Measurements from ENCODE around the gene YTHDF2.

Gene YTHDF2

GRCh38 chr1:28803662-28804061, 66.9 kb downstream of the YTHDF2 start:
- DNase-seq: no peak

- no peak for DNase-seq
Measured at GRCh38 chr1:28804071-28804470, 67.3 kb downstream of the YTHDF2 start.

GRCh38 chr1:28807046-28807445, 70.3 kb downstream of the YTHDF2 start:
- no peak for DNase-seq

- no peak for DNase-seq
Measured at GRCh38 chr1:28807986-28808385, 71.2 kb downstream of the YTHDF2 start.

- DNase-seq: no peak
Measured at GRCh38 chr1:28811369-28811765, 74.6 kb downstream of the YTHDF2 start.

- no peak for DNase-seq
Measured at GRCh38 chr1:28811766-28812668, 75.3 kb downstream of the YTHDF2 start, which contains the start of gene OPRD1. Gene OPRD1, plus strand, starts transcription at chr1:28812170. Its CDS starts 214 bp downstream, at chr1:28812384.

- no peak for DNase-seq
Measured at GRCh38 chr1:28812669-28813468, 76.1 kb downstream of the YTHDF2 start.

GRCh38 chr1:28813931-28814465, 77.3 kb downstream of the YTHDF2 start:
- no peak for DNase-seq

- no peak for DNase-seq
Measured at GRCh38 chr1:28815533-28816185, 78.9 kb downstream of the YTHDF2 start.

GRCh38 chr1:28817133-28817532, 80.4 kb downstream of the YTHDF2 start:
- no peak for DNase-seq

- DNase-seq: no peak
Measured at GRCh38 chr1:28819020-28819419, 82.3 kb downstream of the YTHDF2 start.

Measured in CD4-positive, alpha-beta T cell treated with Interferon alpha-2 for 1 hour (primary cell).